ENCODE data around the gene PLRG1.

The PLRG1 gene

GRCh38 chr4:154569028-154569427 is 18.8 kb upstream of the PLRG1 start:
- Histone ChIP-seq H3K4me2 (ENCODE audit: low read length) (no peak overlapping the region), H3K4me3 (ENCODE audit: low read length) (no peak overlapping the region), H3K9ac (ENCODE audit: low read length) (no peak overlapping the region), H3K27me3 (ENCODE audit: insufficient read depth, low read length, poor library complexity) (no peaks in the 10 kb centered on the region), H3K36me3 (ENCODE audit: control insufficient read depth, insufficient read depth, low read length) (no peaks in the 10 kb centered on the region), H2BK120ac (ENCODE audit: low read depth, low read length) (no peak overlapping the region), H4K5ac (ENCODE audit: low read length) (no peak overlapping the region), H3K56ac (ENCODE audit: low read length) (no peak overlapping the region), H2BK5ac (ENCODE audit: low read length) (no peak overlapping the region), H4K8ac (ENCODE audit: low read depth, low read length) (no peak overlapping the region), H3K27ac (ENCODE audit: low read depth, low read length) (no peak overlapping the region), H3K18ac (ENCODE audit: low read length) (no peak overlapping the region), H3K79me2 (ENCODE audit: control insufficient read depth, insufficient read depth, low read length) (no peaks in the 10 kb centered on the region), H3K4ac (ENCODE audit: low read depth, low read length) (no peak overlapping the region), H3K23ac (ENCODE audit: low read length) (no peak overlapping the region), H3K79me1 (ENCODE audit: low read length) (no peaks in the 10 kb centered on the region), H2AK5ac (ENCODE audit: low read length) (no peak overlapping the region), H3K4me1 (ENCODE audit: control insufficient read depth, low read depth, low read length) (no peaks in the 10 kb centered on the region), H2BK15ac (replicated peaks; ENCODE audit: low read depth) (no peak overlapping the region)
- DNase-seq, result no peak
- no CpG with 5 or more reads among the region's 3 CpGs for WGBS (ENCODE audit: extremely low coverage, insufficient coverage, low lambda C conversion rate)

GRCh38 chr4:154566639-154567204 is 16.5 kb upstream of the PLRG1 start:
- Histone ChIP-seq H3K36me3 (ENCODE audit: control insufficient read depth, insufficient read depth, low read length) (no peaks in the 10 kb centered on the region), H3K23ac (ENCODE audit: low read length) (no peak overlapping the region), H3K4ac (ENCODE audit: low read depth, low read length) (no peak overlapping the region), H2BK120ac (ENCODE audit: low read depth, low read length) (no peak overlapping the region), H3K56ac (ENCODE audit: low read length) (no peak overlapping the region), H3K79me2 (ENCODE audit: control insufficient read depth, insufficient read depth, low read length) (no peaks in the 10 kb centered on the region), H2BK5ac (ENCODE audit: low read length) (no peak overlapping the region), H3K79me1 (ENCODE audit: low read length) (no peaks in the 10 kb centered on the region), H3K4me3 (ENCODE audit: low read length) (no peak overlapping the region), H4K8ac (ENCODE audit: low read depth, low read length) (no peak overlapping the region), H2AK5ac (ENCODE audit: low read length) (no peak overlapping the region), H3K9ac (ENCODE audit: low read length) (no peak overlapping the region), H2BK15ac (replicated peaks; ENCODE audit: low read depth) (no peak overlapping the region), H3K4me1 (ENCODE audit: control insufficient read depth, low read depth, low read length) (no peaks in the 10 kb centered on the region), H4K5ac (ENCODE audit: low read length) (no peak overlapping the region), H3K4me2 (ENCODE audit: low read length) (no peak overlapping the region), H3K18ac (ENCODE audit: low read length) (no peak overlapping the region), H3K27me3 (ENCODE audit: insufficient read depth, low read length, poor library complexity) (no peaks in the 10 kb centered on the region), H3K27ac (ENCODE audit: low read depth, low read length) (no peak overlapping the region)
- no CpG with 5 or more reads among the region's 5 CpGs for WGBS (ENCODE audit: extremely low coverage, insufficient coverage, low lambda C conversion rate)
- no peak for DNase-seq

GRCh38 chr4:154565704-154566103 is 15.5 kb upstream of the PLRG1 start:
- Histone ChIP-seq H3K4ac (ENCODE audit: low read depth, low read length) (no peak overlapping the region), H3K79me2 (ENCODE audit: control insufficient read depth, insufficient read depth, low read length) (no peaks in the 10 kb centered on the region), H2BK120ac (ENCODE audit: low read depth, low read length) (no peak overlapping the region), H3K23ac (ENCODE audit: low read length) (no peak overlapping the region), H3K4me3 (ENCODE audit: low read length) (no peak overlapping the region), H3K27ac (ENCODE audit: low read depth, low read length) (no peak overlapping the region), H4K8ac (ENCODE audit: low read depth, low read length) (no peak overlapping the region), H2BK15ac (replicated peaks; ENCODE audit: low read depth) (no peak overlapping the region), H3K4me2 (ENCODE audit: low read length) (no peak overlapping the region), H4K5ac (ENCODE audit: low read length) (no peak overlapping the region), H3K18ac (ENCODE audit: low read length) (no peak overlapping the region), H2AK5ac (ENCODE audit: low read length) (no peak overlapping the region), H3K56ac (ENCODE audit: low read length) (no peak overlapping the region), H3K9ac (ENCODE audit: low read length) (no peak overlapping the region), H3K36me3 (ENCODE audit: control insufficient read depth, insufficient read depth, low read length) (no peaks in the 10 kb centered on the region), H3K27me3 (ENCODE audit: insufficient read depth, low read length, poor library complexity) (no peaks in the 10 kb centered on the region), H3K4me1 (ENCODE audit: control insufficient read depth, low read depth, low read length) (no peaks in the 10 kb centered on the region), H2BK5ac (ENCODE audit: low read length) (no peak overlapping the region), H3K79me1 (ENCODE audit: low read length) (no peaks in the 10 kb centered on the region)
- no CpG with 5 or more reads among the region's 6 CpGs for WGBS (ENCODE audit: extremely low coverage, insufficient coverage, low lambda C conversion rate)
- no peak for DNase-seq

- Histone ChIP-seq H3K4me3 (ENCODE audit: low read length) (no peak overlapping the region), H3K36me3 (ENCODE audit: control insufficient read depth, insufficient read depth, low read length) (no peaks in the 10 kb centered on the region), H3K79me2 (ENCODE audit: control insufficient read depth, insufficient read depth, low read length) (no peaks in the 10 kb centered on the region), H3K27me3 (ENCODE audit: insufficient read depth, low read length, poor library complexity) (no peaks in the 10 kb centered on the region), H3K18ac (ENCODE audit: low read length) (no peak overlapping the region), H3K27ac (ENCODE audit: low read depth, low read length) (no peak overlapping the region), H3K56ac (ENCODE audit: low read length) (no peak overlapping the region), H3K23ac (ENCODE audit: low read length) (no peak overlapping the region), H4K5ac (ENCODE audit: low read length) (no peak overlapping the region), H2BK120ac (ENCODE audit: low read depth, low read length) (no peak overlapping the region), H3K79me1 (ENCODE audit: low read length) (no peaks in the 10 kb centered on the region), H2BK15ac (replicated peaks; ENCODE audit: low read depth) (no peak overlapping the region), H3K4me2 (ENCODE audit: low read length) (no peak overlapping the region), H3K9ac (ENCODE audit: low read length) (no peak overlapping the region), H4K8ac (ENCODE audit: low read depth, low read length) (no peak overlapping the region), H2AK5ac (ENCODE audit: low read length) (no peak overlapping the region), H3K4ac (ENCODE audit: low read depth, low read length) (no peak overlapping the region), H2BK5ac (ENCODE audit: low read length) (no peak overlapping the region), H3K4me1 (ENCODE audit: control insufficient read depth, low read depth, low read length) (no peaks in the 10 kb centered on the region)
- no CpG with 5 or more reads among the region's 1 CpG for WGBS (ENCODE audit: extremely low coverage, insufficient coverage, low lambda C conversion rate)
- no peak for DNase-seq
Measured at GRCh38 chr4:154564311-154564710, 14.1 kb upstream of the PLRG1 start.

GRCh38 chr4:154562697-154563254 is 12.6 kb upstream of the PLRG1 start, which contains the start of gene FGB:
TSS of gene FGB (plus strand) at chr4:154563011. CDS start at chr4:154563019, 8 bp downstream.
- Histone ChIP-seq H2BK15ac (replicated peaks; ENCODE audit: low read depth) (no peak within 1 kb of the TSS), H2BK120ac (ENCODE audit: low read depth, low read length) (no peak within 1 kb of the TSS), H3K27ac (ENCODE audit: low read depth, low read length) (no peak within 1 kb of the TSS), H3K27me3 (ENCODE audit: insufficient read depth, low read length, poor library complexity) (no peaks in the 10 kb centered on the region), H3K4me2 (ENCODE audit: low read length) (no peak within 1 kb of the TSS), H4K5ac (ENCODE audit: low read length) (no peak within 1 kb of the TSS), H3K18ac (ENCODE audit: low read length) (no peak within 1 kb of the TSS), H3K79me1 (ENCODE audit: low read length) (no peaks in the 10 kb centered on the region), H3K56ac (ENCODE audit: low read length) (no peak within 1 kb of the TSS), H3K36me3 (ENCODE audit: control insufficient read depth, insufficient read depth, low read length) (no peaks in the 10 kb centered on the region), H2BK5ac (ENCODE audit: low read length) (no peak within 1 kb of the TSS), H3K4me1 (ENCODE audit: control insufficient read depth, low read depth, low read length) (no peaks in the 10 kb centered on the region), H3K9ac (ENCODE audit: low read length) (no peak within 1 kb of the TSS), H4K8ac (ENCODE audit: low read depth, low read length) (no peak within 1 kb of the TSS), H2AK5ac (ENCODE audit: low read length) (no peak within 1 kb of the TSS), H3K23ac (ENCODE audit: low read length) (no peak within 1 kb of the TSS), H3K4ac (ENCODE audit: low read depth, low read length) (no peak within 1 kb of the TSS), H3K79me2 (ENCODE audit: control insufficient read depth, insufficient read depth, low read length) (no peaks in the 10 kb centered on the region), H3K4me3 (ENCODE audit: low read length) (no peak within 1 kb of the TSS)
- DNase-seq, result no peak
- no CpG with 5 or more reads among the region's 2 CpGs for WGBS (ENCODE audit: extremely low coverage, insufficient coverage, low lambda C conversion rate)

GRCh38 chr4:154560824-154561231 is 10.6 kb upstream of the PLRG1 start:
- Histone ChIP-seq H3K4me3 (ENCODE audit: low read length) (no peak overlapping the region), H3K18ac (ENCODE audit: low read length) (no peak overlapping the region), H3K4me2 (ENCODE audit: low read length) (no peak overlapping the region), H3K4me1 (ENCODE audit: control insufficient read depth, low read depth, low read length) (no peaks in the 10 kb centered on the region), H3K27ac (ENCODE audit: low read depth, low read length) (no peak overlapping the region), H2BK5ac (ENCODE audit: low read length) (no peak overlapping the region), H3K9ac (ENCODE audit: low read length) (no peak overlapping the region), H3K56ac (ENCODE audit: low read length) (no peak overlapping the region), H2AK5ac (ENCODE audit: low read length) (no peak overlapping the region), H4K5ac (ENCODE audit: low read length) (no peak overlapping the region), H3K27me3 (ENCODE audit: insufficient read depth, low read length, poor library complexity) (no peaks in the 10 kb centered on the region), H3K4ac (ENCODE audit: low read depth, low read length) (no peak overlapping the region), H3K36me3 (ENCODE audit: control insufficient read depth, insufficient read depth, low read length) (no peaks in the 10 kb centered on the region), H4K8ac (ENCODE audit: low read depth, low read length) (no peak overlapping the region), H2BK120ac (ENCODE audit: low read depth, low read length) (no peak overlapping the region), H2BK15ac (replicated peaks; ENCODE audit: low read depth) (no peak overlapping the region), H3K23ac (ENCODE audit: low read length) (no peak overlapping the region), H3K79me1 (ENCODE audit: low read length) (no peaks in the 10 kb centered on the region), H3K79me2 (ENCODE audit: control insufficient read depth, insufficient read depth, low read length) (no peaks in the 10 kb centered on the region)
- WGBS (ENCODE audit: extremely low coverage, insufficient coverage, low lambda C conversion rate), result no CpG with 5 or more reads among the region's 4 CpGs
- DNase-seq, result no peak

All from mesendoderm (in vitro differentiated cells).